AG04449 (cell line): ENCODE results near the gene VAV2.
"Not testable (repeated sequence)": the region's sequence is repeated elsewhere in the genome, so short reads cannot be mapped to it uniquely, and the experiment has no call there.

ENCODE experiments used
- CTCF ChIA-PET: fragments of 350-600 bp; formaldehyde crosslinking; extraction: SDS; loops from one replicate; lab custom pipeline; 2021; ENCODE audit warnings: antibody characterized with exemption; lab: Yijun Ruan, JAX
- POLR2A ChIA-PET: fragments of 400-600, 350-600 bp; formaldehyde crosslinking; extraction: SDS; loops from one replicate; lab custom pipeline; 2020; ENCODE audit warnings: antibody characterized with exemption, inconsistent platforms; lab: Yijun Ruan, JAX
- DNase-seq: peaks from one replicate; pipeline ENCODE4 v3.0.0-alpha.2; 2010; ENCODE audit warnings: low read depth, low spot score
- H3K4me3 ChIP-seq: 2 replicates; pipeline ENCODE4 v1.5.1; 2011; ENCODE audit warnings: low read depth, mild to moderate bottlenecking, control low read depth, low read length
- TF ChIP-seq, protein P1 (sequence below): IDR thresholded peaks from one replicate; pipeline ENCODE4 v1.5.1; 2011; ENCODE audit warnings: mild to moderate bottlenecking, moderate library complexity, low read length, control low read depth, inconsistent platforms; ENCODE audit not compliant: insufficient read depth; ENCODE audit errors: missing control alignments

VAV2 gene

DNA sequence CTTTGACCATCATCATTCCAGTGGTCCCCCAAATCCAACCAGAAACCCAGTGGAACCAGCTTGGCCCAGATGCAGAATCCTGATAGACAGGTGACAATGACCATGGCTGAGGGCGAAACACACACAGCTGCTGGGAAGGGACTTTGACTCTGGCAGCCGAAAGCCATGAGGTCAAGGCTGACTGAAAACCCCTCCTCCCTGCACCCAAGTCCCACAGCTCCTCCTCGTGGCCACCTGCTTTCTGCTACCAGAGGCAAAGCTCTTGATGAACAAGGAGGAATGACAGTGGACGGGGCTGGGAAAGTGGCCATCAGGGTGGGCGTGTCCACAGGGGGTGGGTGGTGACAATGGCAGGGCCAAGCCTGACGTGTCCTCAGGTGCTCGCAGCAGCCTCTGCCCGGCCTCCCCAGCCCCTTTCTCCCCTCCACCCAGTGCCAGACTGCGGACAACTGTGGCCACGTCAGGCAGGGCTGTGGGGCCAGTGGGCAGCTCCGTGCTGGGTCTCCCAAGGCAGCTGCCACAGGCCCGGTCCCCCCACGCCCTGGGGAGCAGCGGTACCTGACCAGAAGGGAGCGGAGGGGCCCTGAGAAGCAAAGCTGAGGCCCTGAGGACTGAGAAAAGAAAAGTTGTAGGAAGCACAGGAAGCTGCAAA lies 223.1 kb downstream of the VAV2 start:
- no peak for DNase-seq
- no peak overlapping the region for H3K4me3 ChIP-seq
- ChIA-PET CTCF (interaction anchor here (2.0 to 6.0 kb wide), 4 partner anchors 11 to 225 kb away, joined by 8 to 63 read pairs (median 18); no protein-coding TSS in a partner anchor), POLR2A (no interaction called here)
- TF ChIP-seq, protein P1, sequence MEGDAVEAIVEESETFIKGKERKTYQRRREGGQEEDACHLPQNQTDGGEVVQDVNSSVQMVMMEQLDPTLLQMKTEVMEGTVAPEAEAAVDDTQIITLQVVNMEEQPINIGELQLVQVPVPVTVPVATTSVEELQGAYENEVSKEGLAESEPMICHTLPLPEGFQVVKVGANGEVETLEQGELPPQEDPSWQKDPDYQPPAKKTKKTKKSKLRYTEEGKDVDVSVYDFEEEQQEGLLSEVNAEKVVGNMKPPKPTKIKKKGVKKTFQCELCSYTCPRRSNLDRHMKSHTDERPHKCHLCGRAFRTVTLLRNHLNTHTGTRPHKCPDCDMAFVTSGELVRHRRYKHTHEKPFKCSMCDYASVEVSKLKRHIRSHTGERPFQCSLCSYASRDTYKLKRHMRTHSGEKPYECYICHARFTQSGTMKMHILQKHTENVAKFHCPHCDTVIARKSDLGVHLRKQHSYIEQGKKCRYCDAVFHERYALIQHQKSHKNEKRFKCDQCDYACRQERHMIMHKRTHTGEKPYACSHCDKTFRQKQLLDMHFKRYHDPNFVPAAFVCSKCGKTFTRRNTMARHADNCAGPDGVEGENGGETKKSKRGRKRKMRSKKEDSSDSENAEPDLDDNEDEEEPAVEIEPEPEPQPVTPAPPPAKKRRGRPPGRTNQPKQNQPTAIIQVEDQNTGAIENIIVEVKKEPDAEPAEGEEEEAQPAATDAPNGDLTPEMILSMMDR: no peak

DNA sequence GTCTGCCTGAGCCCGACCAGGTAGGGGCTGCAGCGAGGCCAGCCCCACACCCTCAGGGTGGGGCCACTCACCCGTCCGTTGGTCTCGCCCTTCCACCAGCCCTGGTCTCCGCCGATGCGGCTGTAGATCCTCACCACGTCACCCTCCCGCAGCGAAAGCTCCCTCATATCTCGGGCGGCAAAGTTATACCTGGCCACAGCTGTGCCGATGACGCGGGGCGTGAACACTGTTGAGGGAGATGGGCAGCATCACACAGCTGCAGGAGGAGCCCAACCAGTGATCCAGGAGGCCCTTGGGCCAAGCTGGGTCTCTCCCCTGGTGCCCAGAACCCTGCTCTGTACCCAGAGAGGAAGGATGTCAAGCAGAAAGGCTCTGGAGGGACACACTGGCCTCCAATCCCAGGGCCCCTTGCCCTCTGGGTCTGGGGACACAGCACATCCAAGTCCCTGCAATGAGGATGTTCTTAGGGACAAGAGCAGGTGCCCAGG lies 223.7 kb downstream of the VAV2 start:
- ChIA-PET POLR2A (no interaction called here), CTCF (interaction anchor here (2.8 to 6.0 kb wide), 3 partner anchors 12 to 226 kb away, joined by 12 to 63 read pairs (median 23); no protein-coding TSS in a partner anchor)
- TF ChIP-seq, protein P1: no peak
- no peak overlapping the region for H3K4me3 ChIP-seq
- DNase-seq: no peak

DNA sequence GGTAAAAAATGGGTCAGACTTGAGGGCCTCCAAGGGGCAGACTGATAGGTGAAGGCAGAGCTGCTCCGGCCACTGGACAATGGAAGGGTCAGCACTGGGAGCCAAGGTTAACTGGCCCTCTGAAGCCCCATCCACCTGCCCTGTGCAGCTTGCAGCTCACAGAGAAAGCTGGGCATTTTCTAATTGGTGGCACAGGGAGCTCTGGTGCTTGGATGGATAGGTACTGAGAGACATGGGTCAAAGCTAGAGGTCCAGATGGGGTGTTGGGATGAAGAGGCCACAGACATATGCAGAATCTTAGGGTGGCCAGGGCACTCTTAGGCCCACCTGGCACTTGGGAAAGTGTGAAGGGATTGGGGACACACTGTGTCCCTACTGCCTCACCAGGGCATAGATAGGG lies 224.5 kb downstream of the VAV2 start:
- ChIA-PET CTCF (interaction anchor here (1.3 to 6.0 kb wide), 4 partner anchors 13 to 227 kb away, joined by 3 to 63 read pairs (median 18); no protein-coding TSS in a partner anchor), POLR2A (no interaction called here)
- TF ChIP-seq, protein P1: no peak
- no peak overlapping the region for H3K4me3 ChIP-seq
- DNase-seq: no peak

DNA sequence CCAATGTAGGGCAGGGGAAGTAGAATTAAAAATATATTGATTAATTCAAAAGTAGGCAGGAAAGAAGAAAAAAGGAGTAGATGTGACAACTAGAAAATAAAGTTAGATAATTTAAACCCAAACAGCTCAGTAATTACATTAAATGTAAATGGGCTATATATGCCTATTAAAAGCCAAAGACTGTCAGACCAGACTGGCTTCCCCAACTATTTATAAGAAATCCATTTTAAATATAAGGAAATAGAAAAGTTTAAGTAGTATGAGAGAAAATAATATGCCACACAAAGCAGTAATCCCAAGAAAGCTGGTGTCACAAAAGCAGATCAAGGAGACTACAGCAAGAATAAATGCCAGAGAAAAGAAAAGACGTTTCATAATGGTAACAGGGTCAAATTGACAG lies 225.1 kb downstream of the VAV2 start:
- H3K4me3 ChIP-seq: no peak overlapping the region
- ChIA-PET POLR2A (no interaction called here), CTCF (interaction anchor here (1.3 to 6.0 kb wide), 4 partner anchors 13 to 227 kb away, joined by 3 to 63 read pairs (median 18); no protein-coding TSS in a partner anchor)
- no peak for DNase-seq
- TF ChIP-seq, protein P1: no peak

DNA sequence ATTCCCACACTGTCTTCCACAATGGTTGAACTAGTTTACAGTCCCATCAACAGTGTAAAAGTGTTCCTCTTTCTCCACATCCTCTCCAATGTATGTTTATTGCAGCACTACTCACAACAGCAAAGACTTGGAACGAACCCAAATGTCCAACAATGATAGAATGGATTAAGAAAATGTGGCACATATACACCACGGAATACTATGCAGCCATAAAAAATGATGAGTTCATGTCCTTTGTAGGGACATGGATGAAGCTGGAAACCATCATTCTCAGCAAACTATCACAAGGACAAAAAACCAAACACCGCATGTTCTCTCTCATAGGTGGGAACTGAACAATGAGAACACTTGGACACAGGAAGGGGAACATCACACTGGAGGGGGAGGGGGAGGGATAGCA lies 225.9 kb downstream of the VAV2 start:
- POLR2A ChIA-PET, DNase-seq, H3K4me3 ChIP-seq: not testable (repeated sequence)
- CTCF ChIA-PET: interaction anchor here (2.8 to 6.0 kb wide), 3 partner anchors 14 to 228 kb away, joined by 12 to 63 read pairs (median 23); no protein-coding TSS in a partner anchor

DNA sequence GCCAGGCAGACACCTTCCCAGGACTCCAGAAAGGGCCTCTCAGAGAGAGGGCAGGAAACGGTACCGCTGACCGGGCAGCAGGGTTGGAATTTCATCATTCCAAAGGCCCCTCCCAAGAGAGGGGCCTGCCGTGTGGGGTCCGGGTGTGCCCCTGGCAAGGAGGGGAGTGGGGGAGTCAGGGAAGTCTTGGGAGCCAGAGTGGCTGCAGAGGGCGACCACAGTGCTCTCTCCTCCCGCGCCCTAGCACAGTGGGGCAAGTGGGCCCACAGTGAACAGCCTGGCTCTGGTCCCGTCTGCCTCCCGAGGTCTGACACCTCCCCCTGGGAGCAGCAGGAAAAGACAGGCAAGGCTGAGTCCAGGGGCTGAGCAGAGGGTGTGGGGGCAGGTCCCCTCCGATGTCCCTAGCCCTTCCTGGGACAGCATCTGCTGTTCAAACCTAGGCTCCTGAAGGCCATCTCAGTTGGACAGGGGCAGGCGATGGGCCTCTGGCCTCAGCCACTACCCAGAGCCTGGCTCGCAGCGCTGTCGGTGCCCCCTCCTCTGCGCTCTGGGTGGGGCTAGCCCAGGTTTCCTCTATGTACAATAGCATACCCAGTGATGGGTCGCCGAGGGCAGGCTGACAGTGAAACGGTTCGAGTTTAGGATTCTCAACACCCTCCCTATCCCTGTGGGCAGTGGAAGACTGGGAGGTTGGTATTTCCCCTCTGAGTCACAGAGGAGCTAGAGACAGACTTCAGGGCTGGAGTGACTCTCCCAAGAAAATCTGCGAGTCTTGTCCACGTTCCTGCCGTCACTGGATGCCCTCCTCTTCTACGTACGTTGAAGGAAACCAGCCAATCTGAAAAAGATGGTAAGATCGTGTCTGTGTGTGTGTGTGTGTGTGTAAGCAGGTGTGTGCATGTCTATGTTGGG lies 228.6 kb downstream of the VAV2 start:
- CTCF ChIA-PET: interaction anchor here (0.9 to 1.4 kb wide), 3 partner anchors 19 to 230 kb away, joined by 3 to 7 read pairs (median 6); no protein-coding TSS in a partner anchor
- no peak for DNase-seq
- POLR2A ChIA-PET: no interaction called here

More for the DNA sequence above, 228.6 kb downstream of the VAV2 start:
- no peak overlapping the region for H3K4me3 ChIP-seq
- TF ChIP-seq, protein P1: no peak
